ENCODE data around the gene SLC25A29. TPM values are rescaled to one million over a fixed set of nuclear protein-coding genes. Genes with fewer than 3 reads are reported as not detected.

Gene SLC25A29
- total RNA-seq, 1 experiment from 2014 or later, result 179 TPM

- ATAC-seq (no peak), DNase-seq (ENCODE audit: low spot score) (no peak)
- no peak for TF ChIP-seq NR3C1 (CRISPR knock-in tag; conservative IDR thresholded peaks at IDR 0.05; ENCODE audit: low read depth)
- TF ChIP-seq ZNF317 (CRISPR knock-in tag; IDR thresholded peaks at IDR 0.05; ENCODE audit: borderline replicate concordance, low read depth), result no peak
- TF ChIP-seq ZNF532 (CRISPR knock-in tag; IDR thresholded peaks at IDR 0.05; ENCODE audit: borderline replicate concordance), result no peak
- TF ChIP-seq STAT6 (CRISPR knock-in tag; conservative IDR thresholded peaks at IDR 0.05; ENCODE audit: low read depth), result no peak
- no peak for TF ChIP-seq ZNF219 (CRISPR knock-in tag; IDR thresholded peaks at IDR 0.05; ENCODE audit: borderline replicate concordance)
- TF ChIP-seq HMGA2 (CRISPR knock-in tag; IDR thresholded peaks at IDR 0.05), result no peak
- TF ChIP-seq USF1 (CRISPR knock-in tag; IDR thresholded peaks at IDR 0.05), result no peak
- no peak for TF ChIP-seq ATF2 (CRISPR knock-in tag; IDR thresholded peaks at IDR 0.05; ENCODE audit: borderline replicate concordance, low read depth)
- TF ChIP-seq PRRX2 (CRISPR knock-in tag; IDR thresholded peaks at IDR 0.05), result no peak
- no peak for TF ChIP-seq MAX (CRISPR knock-in tag; IDR thresholded peaks at IDR 0.05)
- TF ChIP-seq ETV6 (CRISPR knock-in tag; IDR thresholded peaks at IDR 0.05), result no peak
- TF ChIP-seq JAZF1 (CRISPR knock-in tag; IDR thresholded peaks at IDR 0.05), result no peak
- no peak for TF ChIP-seq ATF1 (CRISPR knock-in tag; IDR thresholded peaks at IDR 0.05)
- no peak for TF ChIP-seq FOXP1 (CRISPR knock-in tag; IDR thresholded peaks at IDR 0.05; ENCODE audit: borderline replicate concordance)
- TF ChIP-seq NR2C2 (CRISPR knock-in tag; IDR thresholded peaks at IDR 0.05), result no peak
- TF ChIP-seq KAT7 (CRISPR knock-in tag; IDR thresholded peaks at IDR 0.05; ENCODE audit: borderline replicate concordance), result no peak
- peaks cover 6% of the 10 kb centered on the region; the same call in 1 of the 2 replicates for H3K36me3 Mint-ChIP-seq
- no peak overlapping the region for H3K4me3 Mint-ChIP-seq
- no peaks in the 10 kb centered on the region for H3K9me3 Mint-ChIP-seq
- no peak overlapping the region for H3K27ac Mint-ChIP-seq
- ChIA-PET POLR2A (interaction anchor here (0.6 kb wide), 1 partner anchor 25 kb away, joined by 3 read pairs; no protein-coding TSS in a partner anchor), CTCF (interaction anchor here (0.5 to 1.3 kb wide), 6 partner anchors 11 to 48 kb away, joined by 3 to 6 read pairs (median 4); no protein-coding TSS in a partner anchor)
- no peaks in the 10 kb centered on the region for H3K27me3 Mint-ChIP-seq (ENCODE audit: low read depth)
- no peaks in the 10 kb centered on the region for H3K4me1 Mint-ChIP-seq
Measured at GRCh38 chr14:100330007-100330344, 23.7 kb upstream of the SLC25A29 start.
